ENCODE data around the gene GPX7. TPM values are rescaled to one million over a fixed set of nuclear protein-coding genes. Genes with fewer than 3 reads are reported as not detected.

The GPX7 gene
- total RNA-seq, 2 donors from 2014 or later = 22.7 to 26.3 TPM

- WGBS = 83% methylated on average over 1 of the region's 1 CpG
- Histone ChIP-seq H3K27me3 (replicated peaks; ENCODE audit: insufficient read depth) (no peaks in the 10 kb centered on the region), H3K4me1 (replicated peaks) (no peaks in the 10 kb centered on the region), H3K36me3 (no peaks in the 10 kb centered on the region), H3K4me3 (no peak overlapping the region), H3K9me3 (no peaks in the 10 kb centered on the region), H3K27ac (no peak overlapping the region)
- TF ChIP-seq POLR2A (IDR thresholded peaks at IDR 0.05) (no peak), POLR2AphosphoS5 (IDR thresholded peaks at IDR 0.05) (no peak), CTCF (IDR thresholded peaks at IDR 0.05) (no peak)
- DNase-seq (ENCODE audit: low spot score) = no peak
- intact Hi-C loops (cut with DNase I) = no loop called here
Observed at GRCh38 chr1:52588535-52588934, 13.6 kb upstream of the GPX7 start.

GRCh38 chr1:52590266-52590665 lies 11.9 kb upstream of the GPX7 start:
- H3K4me1 ChIP-seq (replicated peaks) = no peaks in the 10 kb centered on the region
- no peaks in the 10 kb centered on the region for H3K36me3 ChIP-seq
- no peak overlapping the region for H3K4me3 ChIP-seq
- DNase-seq (ENCODE audit: low spot score) = no peak
- no peaks in the 10 kb centered on the region for H3K9me3 ChIP-seq
- no peak for TF ChIP-seq POLR2AphosphoS5 (IDR thresholded peaks at IDR 0.05)
- no peak for TF ChIP-seq POLR2A (IDR thresholded peaks at IDR 0.05)
- TF ChIP-seq CTCF (IDR thresholded peaks at IDR 0.05) = no peak
- intact Hi-C loops (cut with DNase I) = no loop called here
- WGBS = 44% methylated on average over 6 of the region's 6 CpGs
- H3K27ac ChIP-seq = no peak overlapping the region
- H3K27me3 ChIP-seq (replicated peaks; ENCODE audit: insufficient read depth) = no peaks in the 10 kb centered on the region

- DNase-seq (ENCODE audit: low spot score) = no peak
- intact Hi-C loops (cut with DNase I) = no loop called here
- WGBS = 95% methylated on average over 5 of the region's 5 CpGs
- no peak overlapping the region for H3K27ac ChIP-seq
- no peaks in the 10 kb centered on the region for H3K27me3 ChIP-seq (replicated peaks; ENCODE audit: insufficient read depth)
- H3K36me3 ChIP-seq = no peaks in the 10 kb centered on the region
- H3K4me3 ChIP-seq = no peak overlapping the region
- TF ChIP-seq POLR2AphosphoS5 (IDR thresholded peaks at IDR 0.05) = no peak
- no peak for TF ChIP-seq CTCF (IDR thresholded peaks at IDR 0.05)
- TF ChIP-seq POLR2A (IDR thresholded peaks at IDR 0.05) = no peak
- no peaks in the 10 kb centered on the region for H3K4me1 ChIP-seq (replicated peaks)
- H3K9me3 ChIP-seq = no peaks in the 10 kb centered on the region
Observed at GRCh38 chr1:52592637-52593323, 9.4 kb upstream of the GPX7 start.

GRCh38 chr1:52593495-52593894 lies 8.7 kb upstream of the GPX7 start:
- Histone ChIP-seq H3K27me3 (replicated peaks; ENCODE audit: insufficient read depth) (no peaks in the 10 kb centered on the region), H3K36me3 (no peaks in the 10 kb centered on the region), H3K4me3 (no peak overlapping the region), H3K27ac (no peak overlapping the region), H3K4me1 (replicated peaks) (no peaks in the 10 kb centered on the region), H3K9me3 (no peaks in the 10 kb centered on the region)
- 100% methylated on average over 1 of the region's 1 CpG for WGBS
- intact Hi-C loops (cut with DNase I) = no loop called here
- DNase-seq (ENCODE audit: low spot score) = no peak
- TF ChIP-seq POLR2A (IDR thresholded peaks at IDR 0.05) = no peak
- TF ChIP-seq CTCF (IDR thresholded peaks at IDR 0.05) = no peak
- no peak for TF ChIP-seq POLR2AphosphoS5 (IDR thresholded peaks at IDR 0.05)

- no peaks in the 10 kb centered on the region for H3K27me3 ChIP-seq (replicated peaks; ENCODE audit: insufficient read depth)
- no peaks in the 10 kb centered on the region for H3K4me1 ChIP-seq (replicated peaks)
- H3K27ac ChIP-seq = no peak overlapping the region
- intact Hi-C loops (cut with DNase I) = no loop called here
- H3K4me3 ChIP-seq = no peak overlapping the region
- WGBS = 49% methylated on average over 3 of the region's 3 CpGs
- TF ChIP-seq CTCF (IDR thresholded peaks at IDR 0.05) (no peak), POLR2AphosphoS5 (IDR thresholded peaks at IDR 0.05) (no peak), POLR2A (IDR thresholded peaks at IDR 0.05) (no peak)
- H3K9me3 ChIP-seq = no peaks in the 10 kb centered on the region
- H3K36me3 ChIP-seq = no peaks in the 10 kb centered on the region
- no peak for DNase-seq (ENCODE audit: low spot score)
Observed at GRCh38 chr1:52595061-52595460, 7.1 kb upstream of the GPX7 start.

All from prostate gland (tissue), 2 donors.